ENCODE results near the gene SPTBN1.

The SPTBN1 gene

DNA sequence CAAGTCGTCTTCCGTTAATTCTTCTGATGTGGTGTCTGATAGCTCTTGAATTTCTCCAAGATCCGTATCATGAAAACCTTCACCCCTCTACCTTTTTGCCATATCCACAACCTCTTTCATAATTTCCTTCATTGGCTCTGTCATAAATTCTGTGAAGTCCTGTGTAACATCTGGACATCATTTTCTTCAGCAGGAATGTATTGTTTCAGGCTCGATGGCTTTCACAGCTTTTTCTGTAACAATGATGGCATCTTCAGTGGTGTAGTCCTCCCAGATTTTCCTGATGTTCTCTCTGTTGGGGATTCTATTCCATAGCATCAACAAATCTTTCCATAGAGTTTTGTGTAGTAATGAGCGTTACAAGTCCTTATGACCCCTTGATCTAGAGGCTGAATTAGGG is 153.1 kb downstream of the SPTBN1 start:
- TF ChIP-seq CTCF (IDR thresholded peaks at IDR 0.05; ENCODE audit: low read depth, low read length), result no peak
- TF ChIP-seq EZH2phosphoT487 (IDR thresholded peaks at IDR 0.05; ENCODE audit: low read depth), result no peak
- Histone ChIP-seq H3K4me1 (ENCODE audit: low read length) (peaks cover 14% of the 10 kb centered on the region), H3K4me2 (ENCODE audit: low read length) (no peak overlapping the region), H3K9me3 (ENCODE audit: insufficient read depth, low read length) (no peaks in the 10 kb centered on the region), H3K27ac (ENCODE audit: low read length) (no peak overlapping the region), H3K9ac (ENCODE audit: low read length) (no peak overlapping the region), H3K4me3 (ENCODE audit: low read length) (no peak overlapping the region), H3K27me3 (ENCODE audit: low read depth, low read length) (no peaks in the 10 kb centered on the region), H2AFZ (ENCODE audit: low read depth, low read length) (no peak overlapping the region), H3K36me3 (replicated peaks; ENCODE audit: low read depth, low read length) (no peaks in the 10 kb centered on the region), H3K79me2 (ENCODE audit: low read length) (no peaks in the 10 kb centered on the region; the same call in 1 of the 2 replicates), H4K20me1 (ENCODE audit: insufficient read depth, low read length) (no peaks in the 10 kb centered on the region)

DNA sequence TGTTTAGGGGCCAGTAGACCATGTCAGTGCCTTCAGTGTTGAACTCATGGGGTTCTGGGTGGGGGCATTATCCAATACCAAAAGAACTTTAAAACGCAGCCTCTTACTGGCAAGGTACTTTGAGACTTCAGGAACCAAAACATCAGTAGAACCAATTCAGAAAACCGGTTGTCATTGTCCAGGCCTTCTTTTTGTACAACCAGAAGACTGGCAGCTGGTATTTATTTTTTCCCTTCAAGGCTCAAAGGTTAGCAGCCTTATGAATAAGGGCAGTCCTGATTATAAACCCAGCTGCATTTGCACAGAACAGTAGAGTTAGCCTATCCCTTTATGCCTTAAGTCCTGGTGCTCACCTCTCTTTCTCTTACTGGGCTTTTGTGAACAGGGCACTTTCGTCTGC is 153.5 kb downstream of the SPTBN1 start:
- H4K20me1 ChIP-seq (ENCODE audit: insufficient read depth, low read length), result no peaks in the 10 kb centered on the region
- no peaks in the 10 kb centered on the region for H3K36me3 ChIP-seq (replicated peaks; ENCODE audit: low read depth, low read length)
- H3K4me1 ChIP-seq (ENCODE audit: low read length), result peaks cover 17% of the 10 kb centered on the region
- H3K4me2 ChIP-seq (ENCODE audit: low read length), result no peak overlapping the region
- H2AFZ ChIP-seq (ENCODE audit: low read depth, low read length), result no peak overlapping the region
- no peak overlapping the region for H3K4me3 ChIP-seq (ENCODE audit: low read length)
- H3K9ac ChIP-seq (ENCODE audit: low read length), result no peak overlapping the region
- H3K27ac ChIP-seq (ENCODE audit: low read length), result no peak overlapping the region
- no peaks in the 10 kb centered on the region; the same call in 1 of the 2 replicates for H3K79me2 ChIP-seq (ENCODE audit: low read length)
- TF ChIP-seq CTCF (IDR thresholded peaks at IDR 0.05; ENCODE audit: low read depth, low read length) (no peak), EZH2phosphoT487 (IDR thresholded peaks at IDR 0.05; ENCODE audit: low read depth) (no peak)
- H3K27me3 ChIP-seq (ENCODE audit: low read depth, low read length), result no peaks in the 10 kb centered on the region
- H3K9me3 ChIP-seq (ENCODE audit: insufficient read depth, low read length), result no peaks in the 10 kb centered on the region

DNA sequence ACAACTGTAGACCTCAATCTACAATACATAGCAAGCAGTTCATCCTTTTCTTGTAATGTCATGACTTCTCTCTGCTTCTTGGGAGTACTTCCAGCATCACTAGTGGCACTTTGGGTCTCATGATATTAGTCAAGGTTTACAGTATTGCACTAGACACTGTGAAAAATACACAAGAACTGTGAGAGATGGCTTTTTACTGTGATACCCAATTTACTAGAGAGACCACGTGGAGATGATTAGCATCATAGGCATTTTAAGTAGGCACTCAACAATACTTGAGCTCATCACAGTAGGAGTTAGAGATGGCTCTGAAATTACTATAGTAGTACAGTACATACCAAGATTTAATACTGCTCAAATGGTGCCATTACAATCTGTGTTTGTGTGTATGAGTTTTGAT is 154.6 kb downstream of the SPTBN1 start:
- Histone ChIP-seq H3K4me1 (ENCODE audit: low read length) (peaks cover 17% of the 10 kb centered on the region), H3K4me3 (ENCODE audit: low read length) (no peak overlapping the region), H3K79me2 (ENCODE audit: low read length) (no peaks in the 10 kb centered on the region; the same call in 1 of the 2 replicates), H2AFZ (ENCODE audit: low read depth, low read length) (no peak overlapping the region), H4K20me1 (ENCODE audit: insufficient read depth, low read length) (no peaks in the 10 kb centered on the region), H3K9me3 (ENCODE audit: insufficient read depth, low read length) (no peaks in the 10 kb centered on the region), H3K9ac (ENCODE audit: low read length) (no peak overlapping the region), H3K4me2 (ENCODE audit: low read length) (no peak overlapping the region), H3K36me3 (replicated peaks; ENCODE audit: low read depth, low read length) (no peaks in the 10 kb centered on the region), H3K27ac (ENCODE audit: low read length) (no peak overlapping the region), H3K27me3 (ENCODE audit: low read depth, low read length) (no peaks in the 10 kb centered on the region)
- TF ChIP-seq EZH2phosphoT487 (IDR thresholded peaks at IDR 0.05; ENCODE audit: low read depth) (no peak), CTCF (IDR thresholded peaks at IDR 0.05; ENCODE audit: low read depth, low read length) (no peak)

- Histone ChIP-seq H3K27ac (ENCODE audit: low read length) (no peak overlapping the region), H3K4me1 (ENCODE audit: low read length) (peaks cover 17% of the 10 kb centered on the region), H3K9ac (ENCODE audit: low read length) (no peak overlapping the region), H3K9me3 (ENCODE audit: insufficient read depth, low read length) (no peaks in the 10 kb centered on the region), H3K36me3 (replicated peaks; ENCODE audit: low read depth, low read length) (no peaks in the 10 kb centered on the region), H3K4me2 (ENCODE audit: low read length) (no peak overlapping the region), H2AFZ (ENCODE audit: low read depth, low read length) (no peak overlapping the region), H3K4me3 (ENCODE audit: low read length) (no peak overlapping the region), H4K20me1 (ENCODE audit: insufficient read depth, low read length) (no peaks in the 10 kb centered on the region), H3K79me2 (ENCODE audit: low read length) (no peaks in the 10 kb centered on the region; the same call in 1 of the 2 replicates), H3K27me3 (ENCODE audit: low read depth, low read length) (no peaks in the 10 kb centered on the region)
- TF ChIP-seq CTCF (IDR thresholded peaks at IDR 0.05; ENCODE audit: low read depth, low read length) (no peak), EZH2phosphoT487 (IDR thresholded peaks at IDR 0.05; ENCODE audit: low read depth) (no peak)
Measured at GRCh38 chr2:54611830-54612545, 155.9 kb downstream of the SPTBN1 start.
